HG03064 (cell line): Measurements from ENCODE around the gene UBXN1.
"Not testable (repeated sequence)": the region's sequence is repeated elsewhere in the genome, so short reads cannot be mapped to it uniquely, and the experiment has no call there.

Experiments
- ATAC-seq: cut with Tn5 transposase; IDR thresholded peaks from one replicate; pipeline ENCODE4 v1.9.1; 2021; ENCODE audit warnings: low read depth; ENCODE audit not compliant: unreplicated experiment

Gene UBXN1

GRCh38 chr11:62709247-62710000 is 30.6 kb upstream of the UBXN1 start:
- peak; percentile 66 for ATAC-seq

- ATAC-seq = no peak
Measured at GRCh38 chr11:62708793-62709192, 29.9 kb upstream of the UBXN1 start.

DNA sequence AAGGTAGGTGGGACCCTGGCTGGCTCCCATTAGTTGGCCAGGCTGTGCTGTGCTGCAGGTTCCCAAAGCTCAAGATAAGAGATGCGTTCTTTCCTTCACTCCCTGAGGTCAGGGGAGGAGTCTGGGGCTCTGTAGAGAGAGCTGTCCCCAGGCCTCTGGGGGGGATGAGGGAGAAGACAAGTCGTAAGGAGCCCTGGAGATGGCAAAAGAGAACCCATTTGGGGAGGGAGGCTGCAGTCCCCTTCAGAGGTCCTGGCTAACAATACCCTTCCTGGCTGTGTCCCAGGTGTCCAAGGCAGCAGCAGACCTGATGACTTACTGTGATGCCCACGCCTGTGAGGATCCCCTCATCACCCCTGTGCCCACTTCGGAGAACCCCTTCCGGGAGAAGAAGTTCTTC is 29.5 kb upstream of the UBXN1 start:
- ATAC-seq = no peak

- no peak for ATAC-seq
Measured at GRCh38 chr11:62707277-62707861, 28.5 kb upstream of the UBXN1 start, which contains the start of the genes BSCL2 and GNG3. TSS of gene BSCL2 (minus strand) at chr11:62707424. CDS start at chr11:62707195, 229 bp downstream. TSS of gene GNG3 (plus strand) at chr11:62707676. CDS start at chr11:62708296, 620 bp downstream.

GRCh38 chr11:62706850-62707247 is 28.0 kb upstream of the UBXN1 start:
- ATAC-seq = no peak

DNA sequence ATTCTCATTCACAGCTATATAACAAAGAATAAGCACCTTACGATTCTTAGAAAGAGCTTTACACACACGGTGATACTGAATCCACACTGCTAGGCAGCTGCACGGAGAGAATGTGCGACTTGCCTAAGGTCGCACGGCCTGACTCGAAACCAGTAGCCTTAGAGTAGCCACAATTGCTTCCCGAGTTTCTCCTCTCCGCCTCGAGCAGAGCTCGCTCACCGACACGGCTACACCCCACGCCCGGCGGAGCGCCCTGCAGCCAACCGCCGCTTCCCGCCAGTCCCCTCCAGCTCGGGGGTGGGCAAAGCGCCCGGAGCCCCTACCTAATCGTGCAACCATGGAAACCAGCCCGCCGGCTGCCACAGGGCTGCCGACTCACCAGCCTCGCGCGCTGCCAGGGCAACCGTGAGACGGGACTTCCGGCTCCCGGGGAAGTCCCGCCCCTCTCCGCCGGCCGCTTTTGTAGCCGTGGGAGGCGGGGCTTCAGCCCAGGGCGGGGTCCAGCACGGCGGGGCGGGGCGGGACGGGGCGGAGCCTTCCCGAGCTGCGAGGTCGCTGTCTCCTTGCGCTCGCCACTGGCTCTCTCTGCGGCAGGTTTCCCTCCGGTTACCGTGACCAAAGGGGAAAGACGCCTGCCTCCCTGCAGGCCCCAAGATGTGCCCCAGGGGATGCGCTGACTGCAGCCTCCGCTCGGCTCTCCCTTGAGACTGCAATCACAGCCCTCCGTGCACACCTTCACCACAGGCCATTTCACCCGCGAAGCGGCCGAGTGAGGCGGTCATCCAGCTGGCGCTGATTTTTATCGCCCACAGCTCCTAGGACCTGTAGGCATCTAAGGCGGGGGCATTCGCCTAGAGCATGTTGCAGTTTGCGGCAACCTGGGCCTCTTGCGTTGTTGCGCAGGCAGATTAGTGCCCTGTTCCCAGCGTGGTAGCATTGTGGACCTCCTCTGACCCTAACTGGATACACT is 27.3 kb upstream of the UBXN1 start:
- ATAC-seq = peak; percentile 49

- ATAC-seq = no peak
Measured at GRCh38 chr11:62705413-62705812, 26.5 kb upstream of the UBXN1 start.

DNA sequence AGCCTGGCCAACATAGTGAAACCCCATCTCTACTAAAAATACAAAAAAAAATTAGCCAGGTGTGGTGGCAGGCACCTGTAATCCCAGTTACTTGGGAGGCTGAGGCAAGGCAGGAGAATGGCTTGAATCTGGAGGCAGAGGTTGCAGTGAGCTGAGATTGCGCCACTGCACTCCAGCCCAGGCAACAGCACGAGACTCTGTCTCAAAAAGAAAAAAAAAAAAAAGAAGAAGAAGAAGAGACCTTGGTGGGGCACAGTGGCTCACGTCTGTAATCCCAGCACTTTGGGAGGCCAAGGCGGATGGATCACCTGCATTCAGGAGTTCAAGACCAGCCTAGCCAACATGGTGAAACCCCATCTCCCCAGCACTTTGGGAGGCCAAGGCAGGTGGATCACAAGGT is 25.0 kb upstream of the UBXN1 start:
- ATAC-seq = not testable (repeated sequence)

DNA sequence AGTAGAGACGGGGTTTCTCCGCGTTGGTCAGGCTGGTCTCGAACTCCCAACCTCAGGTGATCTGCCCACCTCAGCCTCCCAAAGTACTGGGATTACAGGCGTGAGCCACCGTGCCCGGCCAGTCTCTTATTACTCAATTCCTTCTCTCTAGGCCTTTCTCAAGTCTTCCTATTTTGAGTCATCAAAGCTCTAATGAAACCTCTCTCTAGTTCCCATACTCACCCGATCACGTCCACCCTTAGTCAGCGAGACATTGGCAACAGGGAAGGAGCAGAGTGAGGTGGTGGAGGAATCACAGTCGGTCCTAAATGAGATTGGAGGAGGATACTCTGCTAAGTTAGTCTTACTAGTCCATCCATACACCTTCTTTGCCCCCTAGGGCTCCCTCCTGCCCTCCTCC is 23.4 kb upstream of the UBXN1 start:
- ATAC-seq = no peak

GRCh38 chr11:62694455-62695167 is 15.7 kb upstream of the UBXN1 start:
- no peak for ATAC-seq

- not testable (repeated sequence) for ATAC-seq
Measured at GRCh38 chr11:62693624-62694023, 14.8 kb upstream of the UBXN1 start.

DNA sequence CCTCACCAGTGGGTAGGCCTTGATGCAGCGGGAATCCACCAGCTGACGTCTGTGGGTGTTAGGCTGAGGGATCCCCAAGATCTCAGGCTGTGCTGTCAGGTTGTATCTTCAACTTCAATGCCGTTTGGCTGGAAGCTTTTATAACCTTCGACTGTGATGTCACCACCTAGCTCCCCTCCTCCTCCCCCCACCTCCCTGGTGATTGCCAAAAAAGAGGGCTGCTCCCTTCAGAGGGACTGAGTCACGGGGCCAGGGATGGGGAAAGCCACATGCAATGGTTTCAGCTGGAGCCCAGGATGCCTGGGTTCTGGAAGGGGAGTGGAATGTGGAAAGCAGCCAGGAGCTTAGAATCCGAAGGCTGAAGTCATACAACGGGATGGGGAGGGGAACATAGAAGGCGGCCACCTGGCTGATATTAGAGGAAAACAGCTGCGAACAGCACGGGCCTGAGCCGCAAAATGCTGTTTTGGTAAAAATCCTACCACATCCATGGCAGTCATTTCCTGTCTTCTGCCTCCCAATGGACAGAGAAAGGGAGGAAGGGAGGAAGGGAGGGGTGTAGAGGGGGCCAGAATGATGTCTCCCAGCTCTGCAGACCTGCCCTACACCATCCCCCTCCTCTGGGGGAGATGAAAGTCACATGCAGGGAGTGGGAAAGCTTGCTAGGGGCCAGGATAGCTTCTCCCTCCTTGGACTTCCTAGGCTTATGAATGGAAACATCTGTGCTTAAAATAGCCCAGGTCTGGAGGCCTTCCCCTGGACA is 10.7 kb upstream of the UBXN1 start, which contains the start of gene LRRN4CL:
Gene LRRN4CL (minus strand): TSS at position 110 of the 763 bp plus-strand sequence. CDS start 1,022 bp downstream, outside the sequence.
- no peak for ATAC-seq

DNA sequence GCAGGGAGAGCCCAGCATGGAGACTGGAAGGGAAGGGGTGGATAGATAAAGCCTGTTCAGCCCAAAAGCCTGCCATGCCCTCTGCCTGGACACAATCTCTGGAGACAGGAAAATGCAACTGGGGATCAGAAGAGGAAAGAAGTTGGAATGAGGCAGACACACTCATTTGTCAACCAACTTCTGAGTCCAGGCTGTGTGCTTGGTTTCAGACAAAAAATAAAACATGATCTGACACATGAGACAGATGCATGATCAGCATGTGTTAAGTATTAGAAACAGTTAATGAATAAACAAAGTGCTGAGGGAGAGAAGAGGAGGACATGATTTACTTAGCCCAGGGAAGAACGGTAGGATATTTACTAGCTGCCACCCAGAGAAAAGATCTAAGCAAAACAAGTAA is 9.6 kb upstream of the UBXN1 start:
- no peak for ATAC-seq

DNA sequence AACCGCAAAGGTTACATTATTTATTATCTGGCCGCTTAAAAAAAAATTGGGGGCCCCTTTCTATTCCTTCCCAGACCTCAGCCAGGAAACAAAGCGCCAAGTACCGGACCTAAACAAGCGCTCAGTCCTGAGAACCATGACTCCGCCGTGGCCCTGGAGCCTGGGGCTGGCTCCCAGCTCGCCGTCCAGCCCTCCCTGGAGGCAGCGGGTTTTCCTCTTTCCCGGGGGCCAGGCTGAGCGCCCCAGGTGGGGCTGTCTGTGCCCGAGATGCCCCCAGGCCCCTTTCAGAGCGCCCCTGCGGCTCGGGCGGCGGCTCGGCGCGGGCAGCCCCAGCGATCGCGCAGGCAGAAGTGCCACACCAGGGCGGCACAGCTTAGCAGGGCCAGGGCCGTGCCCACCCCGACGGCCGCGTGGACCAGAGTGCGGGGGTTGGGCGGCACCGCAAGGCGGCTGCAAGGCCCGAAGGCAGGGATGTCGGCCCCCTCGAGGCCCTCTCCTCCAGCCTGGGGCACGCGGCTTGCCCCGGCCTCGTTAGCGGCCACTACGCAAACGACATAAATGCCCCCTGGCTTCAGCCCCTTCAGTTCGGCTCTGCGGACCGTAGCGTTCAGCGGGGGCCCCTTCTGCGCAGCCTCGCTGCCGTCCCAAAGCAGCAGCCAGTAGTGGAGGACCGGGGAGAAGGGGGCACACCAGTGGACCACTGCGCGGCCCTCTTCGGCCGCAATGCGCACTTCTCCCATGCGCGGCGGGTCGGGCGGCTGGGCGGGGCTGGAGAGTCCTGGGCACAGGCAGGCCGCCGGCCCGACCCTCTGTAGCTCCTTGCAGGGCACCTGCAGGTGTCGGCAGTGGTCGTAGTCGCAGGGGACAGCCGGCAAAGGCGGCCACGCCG is 8.9 kb upstream of the UBXN1 start:
- no peak for ATAC-seq

GRCh38 chr11:62682518-62682917 is 3.6 kb upstream of the UBXN1 start:
- no peak for ATAC-seq

GRCh38 chr11:62680825-62681240 is 2.0 kb upstream of the UBXN1 start:
- no peak for ATAC-seq

DNA sequence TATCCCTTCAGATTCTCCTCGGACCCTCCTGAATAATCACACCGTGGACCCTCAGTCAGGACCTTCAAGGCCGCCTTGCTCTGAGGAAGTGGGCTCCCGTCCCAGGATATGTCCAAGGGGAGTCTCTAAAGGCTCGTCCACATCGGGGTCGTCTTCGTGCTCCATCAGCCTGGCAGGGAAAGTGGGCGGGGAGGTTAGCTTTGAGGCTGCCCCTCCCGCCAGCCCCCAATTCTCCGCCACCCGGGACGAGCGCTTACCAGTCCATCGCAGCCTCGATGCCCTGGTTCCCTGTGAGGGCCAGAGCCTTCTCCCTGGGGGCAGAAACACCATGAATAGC is 472 bp downstream of the UBXN1 start:
- no peak for ATAC-seq

DNA sequence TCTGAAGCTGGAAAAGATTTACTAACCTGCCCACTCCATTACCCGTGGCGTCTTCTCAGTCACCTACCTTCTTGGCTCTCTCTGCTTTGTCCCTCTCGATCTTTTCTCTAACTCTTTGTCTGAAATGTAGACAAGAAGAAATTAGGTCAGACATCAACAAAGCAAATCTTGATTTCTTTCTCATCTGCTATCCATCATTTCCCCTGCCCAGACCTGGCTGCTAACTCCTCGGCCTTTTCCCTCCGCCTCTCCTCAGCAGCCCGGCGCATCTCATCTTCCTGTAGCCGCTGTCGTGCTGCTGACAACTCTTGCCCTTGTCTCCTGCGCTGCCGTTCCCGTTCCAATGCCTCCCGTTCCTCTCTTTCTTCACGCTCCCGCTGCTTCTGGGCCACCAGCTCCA is 1.2 kb downstream of the UBXN1 start:
- no peak for ATAC-seq

GRCh38 chr11:62677156-62677555 is 1.7 kb downstream of the UBXN1 start:
- no peak for ATAC-seq
